ENCODE measurements around the gene CD180. TPM values are rescaled to one million over a fixed set of nuclear protein-coding genes. Genes with fewer than 3 reads are reported as not detected.

The CD180 gene
- total and polyA plus RNA-seq, 9 of the 15 experiments (the other 6 are each of a cell fraction or from before 2014, with no cell fraction given), result 0.01 to 0.07 TPM; not detected in 7

GRCh38 chr5:67160272-67160671 is 36.3 kb downstream of the CD180 start (continued):
- no peak for TF ChIP-seq SMAD4 (CRISPR knock-in tag; conservative IDR thresholded peaks at IDR 0.05)
- TF ChIP-seq CGGBP1 (CRISPR knock-in tag; IDR thresholded peaks at IDR 0.05), result no peak
- no peak for TF ChIP-seq RBM14 (IDR thresholded peaks at IDR 0.05; ENCODE audit: borderline replicate concordance, insufficient read depth, low read depth, low read length)
- no peak for TF ChIP-seq CCAR2 (IDR thresholded peaks at IDR 0.05; ENCODE audit: low read depth, low read length)
- no peak for TF ChIP-seq GABPB1 (CRISPR knock-in tag; IDR thresholded peaks at IDR 0.05)
- no peak for TF ChIP-seq KLF6 (CRISPR knock-in tag; IDR thresholded peaks at IDR 0.05; ENCODE audit: borderline replicate concordance)
- no peak for TF ChIP-seq ZNF707 (CRISPR knock-in tag; conservative IDR thresholded peaks at IDR 0.05)
- TF ChIP-seq FOS (IDR thresholded peaks at IDR 0.05; ENCODE audit: extremely low read depth, insufficient read length), result no peak
- TF ChIP-seq BCOR (IDR thresholded peaks at IDR 0.05), result no peak
- no peak for TF ChIP-seq RNF219 (CRISPR knock-in tag; IDR thresholded peaks at IDR 0.05)
- no peak for TF ChIP-seq ZBTB34 (CRISPR knock-in tag; IDR thresholded peaks at IDR 0.05)
- no peak for TF ChIP-seq PRPF4 (IDR thresholded peaks at IDR 0.05; ENCODE audit: insufficient read depth, low read depth, low read length, poor library complexity, severe bottlenecking)
- no peak for TF ChIP-seq SMARCA4 (IDR thresholded peaks at IDR 0.05)
- no peak for TF ChIP-seq THRA (IDR thresholded peaks at IDR 0.05)

Data from K562 (cell line).